ENCODE data around the gene MRPL12. TPM values are rescaled to one million over a fixed set of nuclear protein-coding genes. Genes with fewer than 3 reads are reported as not detected.

MRPL12 gene
- total RNA-seq, 1 experiment from 2014 or later = 139 TPM

DNA sequence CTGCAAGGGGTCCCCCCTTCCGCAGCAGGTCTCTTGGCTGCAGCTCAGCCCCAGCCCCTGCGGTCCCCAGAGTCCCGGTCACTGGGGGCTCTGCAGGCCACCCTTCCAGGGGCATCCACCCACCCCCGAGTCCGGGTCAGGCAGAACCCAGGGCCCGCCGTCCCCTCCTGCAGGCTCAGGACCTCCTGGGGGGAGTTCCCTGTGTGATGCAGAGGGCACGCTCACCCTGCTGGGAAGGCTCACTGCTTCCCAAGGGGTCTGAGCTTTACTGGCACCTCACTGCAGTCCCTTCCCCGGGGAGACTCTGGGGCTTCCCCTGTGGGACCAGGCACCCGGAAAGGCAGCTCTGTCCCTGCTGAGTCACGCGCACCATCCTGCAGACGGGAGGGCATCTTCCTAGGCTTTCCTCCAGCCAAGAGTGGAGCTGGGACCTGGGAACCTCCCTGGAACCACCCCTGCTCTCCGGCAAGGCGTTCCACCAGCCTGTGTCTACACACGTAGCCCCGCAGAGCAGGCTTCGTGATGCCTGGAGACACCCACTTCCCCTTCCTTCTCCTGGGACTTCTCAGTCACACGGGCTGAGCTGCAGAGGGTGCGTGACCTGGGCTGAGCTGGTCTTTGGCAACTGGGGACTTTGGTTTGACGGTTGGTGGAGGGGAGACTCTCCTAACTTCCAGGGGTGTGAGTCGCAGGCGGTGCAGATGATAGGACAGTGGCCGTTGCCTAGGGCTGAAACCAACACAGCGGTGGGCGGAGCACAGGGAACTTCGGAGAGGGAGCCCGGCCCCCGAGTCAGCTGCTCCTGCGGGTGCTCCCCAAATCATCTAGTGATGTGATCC lies 32.3 kb downstream of the MRPL12 start:
- Mint-ChIP-seq H3K4me1 (peaks cover 24% of the 10 kb centered on the region), H3K4me3 (no peak overlapping the region), H3K27me3 (ENCODE audit: low read depth) (no peaks in the 10 kb centered on the region), H3K27ac (0 out of 2 replicates have a peak overlapping the region, but pooled peaks have one; percentile 12), H3K36me3 (no peaks in the 10 kb centered on the region), H3K9me3 (no peaks in the 10 kb centered on the region)
- ChIA-PET CTCF (interaction anchor here (0.6 to 1.4 kb wide), 10 partner anchors 42 to 182 kb away, joined by 3 to 7 read pairs (median 4); partner anchors contain the start of gene SIRT7), POLR2A (no interaction called here)
- ATAC-seq = no peak
- TF ChIP-seq SMAD3 (CRISPR knock-in tag; IDR thresholded peaks at IDR 0.05; ENCODE audit: borderline replicate concordance) = no peak
- no peak for TF ChIP-seq MYBL2 (CRISPR knock-in tag; IDR thresholded peaks at IDR 0.05)
- no peak for TF ChIP-seq ZNF121 (CRISPR knock-in tag; IDR thresholded peaks at IDR 0.05)
- TF ChIP-seq SOX15 (CRISPR knock-in tag; IDR thresholded peaks at IDR 0.05) = no peak
- TF ChIP-seq, protein P1, sequence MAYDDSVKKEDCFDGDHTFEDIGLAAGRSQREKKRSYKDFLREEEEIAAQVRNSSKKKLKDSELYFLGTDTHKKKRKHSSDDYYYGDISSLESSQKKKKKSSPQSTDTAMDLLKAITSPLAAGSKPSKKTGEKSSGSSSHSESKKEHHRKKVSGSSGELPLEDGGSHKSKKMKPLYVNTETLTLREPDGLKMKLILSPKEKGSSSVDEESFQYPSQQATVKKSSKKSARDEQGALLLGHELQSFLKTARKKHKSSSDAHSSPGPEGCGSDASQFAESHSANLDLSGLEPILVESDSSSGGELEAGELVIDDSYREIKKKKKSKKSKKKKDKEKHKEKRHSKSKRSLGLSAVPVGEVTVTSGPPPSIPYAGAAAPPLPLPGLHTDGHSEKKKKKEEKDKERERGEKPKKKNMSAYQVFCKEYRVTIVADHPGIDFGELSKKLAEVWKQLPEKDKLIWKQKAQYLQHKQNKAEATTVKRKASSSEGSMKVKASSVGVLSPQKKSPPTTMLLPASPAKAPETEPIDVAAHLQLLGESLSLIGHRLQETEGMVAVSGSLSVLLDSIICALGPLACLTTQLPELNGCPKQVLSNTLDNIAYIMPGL (CRISPR knock-in tag; IDR thresholded peaks at IDR 0.05) = no peak
- TF ChIP-seq, protein P2, sequence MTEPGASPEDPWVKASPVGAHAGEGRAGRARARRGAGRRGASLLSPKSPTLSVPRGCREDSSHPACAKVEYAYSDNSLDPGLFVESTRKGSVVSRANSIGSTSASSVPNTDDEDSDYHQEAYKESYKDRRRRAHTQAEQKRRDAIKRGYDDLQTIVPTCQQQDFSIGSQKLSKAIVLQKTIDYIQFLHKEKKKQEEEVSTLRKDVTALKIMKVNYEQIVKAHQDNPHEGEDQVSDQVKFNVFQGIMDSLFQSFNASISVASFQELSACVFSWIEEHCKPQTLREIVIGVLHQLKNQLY (CRISPR knock-in tag; IDR thresholded peaks at IDR 0.05) = no peak
- TF ChIP-seq, protein P3, sequence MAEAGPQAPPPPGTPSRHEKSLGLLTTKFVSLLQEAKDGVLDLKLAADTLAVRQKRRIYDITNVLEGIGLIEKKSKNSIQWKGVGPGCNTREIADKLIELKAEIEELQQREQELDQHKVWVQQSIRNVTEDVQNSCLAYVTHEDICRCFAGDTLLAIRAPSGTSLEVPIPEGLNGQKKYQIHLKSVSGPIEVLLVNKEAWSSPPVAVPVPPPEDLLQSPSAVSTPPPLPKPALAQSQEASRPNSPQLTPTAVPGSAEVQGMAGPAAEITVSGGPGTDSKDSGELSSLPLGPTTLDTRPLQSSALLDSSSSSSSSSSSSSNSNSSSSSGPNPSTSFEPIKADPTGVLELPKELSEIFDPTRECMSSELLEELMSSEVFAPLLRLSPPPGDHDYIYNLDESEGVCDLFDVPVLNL (CRISPR knock-in tag; IDR thresholded peaks at IDR 0.05; ENCODE audit: borderline replicate concordance, low read depth) = no peak
- no peak for TF ChIP-seq TP53 (CRISPR knock-in tag; IDR thresholded peaks at IDR 0.05)
- TF ChIP-seq NR3C1 (CRISPR knock-in tag; conservative IDR thresholded peaks at IDR 0.05; ENCODE audit: low read depth) = no peak
- TF ChIP-seq ZNF232 (CRISPR knock-in tag; IDR thresholded peaks at IDR 0.05) = no peak
- DNase-seq (ENCODE audit: low spot score) = no peak

DNA sequence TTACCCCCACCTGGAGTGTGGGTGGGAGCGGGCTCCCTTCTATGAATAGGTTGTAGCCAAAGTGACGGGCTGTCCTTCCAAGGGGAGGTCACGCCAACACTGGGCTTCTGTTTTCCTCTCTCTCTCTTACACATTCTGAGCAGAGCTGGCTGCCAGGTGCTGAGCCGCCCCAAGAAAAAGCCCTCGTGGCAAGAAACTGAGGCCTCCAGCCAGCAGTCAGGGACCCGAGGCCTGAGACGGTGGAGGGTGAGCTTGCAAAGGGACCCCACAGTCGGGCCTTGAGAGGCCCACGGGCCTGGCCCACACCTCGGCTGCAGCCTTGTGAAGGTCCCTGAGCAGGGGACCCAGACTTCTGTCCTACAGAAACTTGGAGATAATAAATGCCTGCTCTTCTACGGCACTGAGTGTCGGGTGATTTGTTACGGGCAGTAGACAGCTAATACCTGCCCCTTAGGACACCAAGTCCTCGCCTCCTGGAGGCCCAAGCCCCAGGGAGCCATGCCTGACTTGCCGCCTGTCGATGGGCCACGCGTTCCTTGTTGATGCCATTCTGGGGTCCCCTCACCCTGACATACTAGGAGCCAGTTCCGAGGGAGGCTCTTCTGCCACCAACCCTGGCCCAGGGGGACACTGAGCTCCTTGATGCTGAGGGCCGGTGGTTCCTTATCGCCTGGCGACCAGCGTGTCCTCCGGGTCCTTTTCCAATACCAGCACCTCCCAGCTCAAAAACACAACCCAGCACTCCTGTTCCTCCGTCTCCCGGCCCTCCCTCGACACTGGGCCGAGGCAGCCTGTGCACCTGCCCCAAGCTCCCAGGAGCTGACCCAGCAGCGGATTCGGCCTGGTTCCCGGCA lies 35.0 kb downstream of the MRPL12 start:
- ATAC-seq (no peak), DNase-seq (ENCODE audit: low spot score) (no peak)
- ChIA-PET POLR2A (no interaction called here), CTCF (interaction anchor here (1.0 to 1.5 kb wide), 2 partner anchors 70 to 88 kb away, joined by 3 read pairs; no protein-coding TSS in a partner anchor)
- H3K9me3 Mint-ChIP-seq = no peaks in the 10 kb centered on the region
- H3K27me3 Mint-ChIP-seq (ENCODE audit: low read depth) = no peaks in the 10 kb centered on the region
- H3K4me1 Mint-ChIP-seq = peaks cover 8% of the 10 kb centered on the region
- H3K27ac Mint-ChIP-seq = no peak overlapping the region
- H3K36me3 Mint-ChIP-seq = no peaks in the 10 kb centered on the region
- no peak overlapping the region for H3K4me3 Mint-ChIP-seq
- TF ChIP-seq, protein P4, sequence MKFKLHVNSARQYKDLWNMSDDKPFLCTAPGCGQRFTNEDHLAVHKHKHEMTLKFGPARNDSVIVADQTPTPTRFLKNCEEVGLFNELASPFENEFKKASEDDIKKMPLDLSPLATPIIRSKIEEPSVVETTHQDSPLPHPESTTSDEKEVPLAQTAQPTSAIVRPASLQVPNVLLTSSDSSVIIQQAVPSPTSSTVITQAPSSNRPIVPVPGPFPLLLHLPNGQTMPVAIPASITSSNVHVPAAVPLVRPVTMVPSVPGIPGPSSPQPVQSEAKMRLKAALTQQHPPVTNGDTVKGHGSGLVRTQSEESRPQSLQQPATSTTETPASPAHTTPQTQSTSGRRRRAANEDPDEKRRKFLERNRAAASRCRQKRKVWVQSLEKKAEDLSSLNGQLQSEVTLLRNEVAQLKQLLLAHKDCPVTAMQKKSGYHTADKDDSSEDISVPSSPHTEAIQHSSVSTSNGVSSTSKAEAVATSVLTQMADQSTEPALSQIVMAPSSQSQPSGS (CRISPR knock-in tag; IDR thresholded peaks at IDR 0.05; ENCODE audit: borderline replicate concordance, low read depth) = no peak
- TF ChIP-seq, protein P2 (CRISPR knock-in tag; IDR thresholded peaks at IDR 0.05) = no peak
- TF ChIP-seq ESRRA (CRISPR knock-in tag; IDR thresholded peaks at IDR 0.05; ENCODE audit: borderline replicate concordance) = no peak
- TF ChIP-seq, protein P5, sequence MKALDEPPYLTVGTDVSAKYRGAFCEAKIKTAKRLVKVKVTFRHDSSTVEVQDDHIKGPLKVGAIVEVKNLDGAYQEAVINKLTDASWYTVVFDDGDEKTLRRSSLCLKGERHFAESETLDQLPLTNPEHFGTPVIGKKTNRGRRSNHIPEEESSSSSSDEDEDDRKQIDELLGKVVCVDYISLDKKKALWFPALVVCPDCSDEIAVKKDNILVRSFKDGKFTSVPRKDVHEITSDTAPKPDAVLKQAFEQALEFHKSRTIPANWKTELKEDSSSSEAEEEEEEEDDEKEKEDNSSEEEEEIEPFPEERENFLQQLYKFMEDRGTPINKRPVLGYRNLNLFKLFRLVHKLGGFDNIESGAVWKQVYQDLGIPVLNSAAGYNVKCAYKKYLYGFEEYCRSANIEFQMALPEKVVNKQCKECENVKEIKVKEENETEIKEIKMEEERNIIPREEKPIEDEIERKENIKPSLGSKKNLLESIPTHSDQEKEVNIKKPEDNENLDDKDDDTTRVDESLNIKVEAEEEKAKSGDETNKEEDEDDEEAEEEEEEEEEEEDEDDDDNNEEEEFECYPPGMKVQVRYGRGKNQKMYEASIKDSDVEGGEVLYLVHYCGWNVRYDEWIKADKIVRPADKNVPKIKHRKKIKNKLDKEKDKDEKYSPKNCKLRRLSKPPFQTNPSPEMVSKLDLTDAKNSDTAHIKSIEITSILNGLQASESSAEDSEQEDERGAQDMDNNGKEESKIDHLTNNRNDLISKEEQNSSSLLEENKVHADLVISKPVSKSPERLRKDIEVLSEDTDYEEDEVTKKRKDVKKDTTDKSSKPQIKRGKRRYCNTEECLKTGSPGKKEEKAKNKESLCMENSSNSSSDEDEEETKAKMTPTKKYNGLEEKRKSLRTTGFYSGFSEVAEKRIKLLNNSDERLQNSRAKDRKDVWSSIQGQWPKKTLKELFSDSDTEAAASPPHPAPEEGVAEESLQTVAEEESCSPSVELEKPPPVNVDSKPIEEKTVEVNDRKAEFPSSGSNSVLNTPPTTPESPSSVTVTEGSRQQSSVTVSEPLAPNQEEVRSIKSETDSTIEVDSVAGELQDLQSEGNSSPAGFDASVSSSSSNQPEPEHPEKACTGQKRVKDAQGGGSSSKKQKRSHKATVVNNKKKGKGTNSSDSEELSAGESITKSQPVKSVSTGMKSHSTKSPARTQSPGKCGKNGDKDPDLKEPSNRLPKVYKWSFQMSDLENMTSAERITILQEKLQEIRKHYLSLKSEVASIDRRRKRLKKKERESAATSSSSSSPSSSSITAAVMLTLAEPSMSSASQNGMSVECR (CRISPR knock-in tag; IDR thresholded peaks at IDR 0.05; ENCODE audit: borderline replicate concordance) = no peak
- no peak for TF ChIP-seq NR2C2 (CRISPR knock-in tag; IDR thresholded peaks at IDR 0.05)
- TF ChIP-seq, protein P3 (CRISPR knock-in tag; IDR thresholded peaks at IDR 0.05; ENCODE audit: borderline replicate concordance, low read depth) = no peak
- TF ChIP-seq, protein P6, sequence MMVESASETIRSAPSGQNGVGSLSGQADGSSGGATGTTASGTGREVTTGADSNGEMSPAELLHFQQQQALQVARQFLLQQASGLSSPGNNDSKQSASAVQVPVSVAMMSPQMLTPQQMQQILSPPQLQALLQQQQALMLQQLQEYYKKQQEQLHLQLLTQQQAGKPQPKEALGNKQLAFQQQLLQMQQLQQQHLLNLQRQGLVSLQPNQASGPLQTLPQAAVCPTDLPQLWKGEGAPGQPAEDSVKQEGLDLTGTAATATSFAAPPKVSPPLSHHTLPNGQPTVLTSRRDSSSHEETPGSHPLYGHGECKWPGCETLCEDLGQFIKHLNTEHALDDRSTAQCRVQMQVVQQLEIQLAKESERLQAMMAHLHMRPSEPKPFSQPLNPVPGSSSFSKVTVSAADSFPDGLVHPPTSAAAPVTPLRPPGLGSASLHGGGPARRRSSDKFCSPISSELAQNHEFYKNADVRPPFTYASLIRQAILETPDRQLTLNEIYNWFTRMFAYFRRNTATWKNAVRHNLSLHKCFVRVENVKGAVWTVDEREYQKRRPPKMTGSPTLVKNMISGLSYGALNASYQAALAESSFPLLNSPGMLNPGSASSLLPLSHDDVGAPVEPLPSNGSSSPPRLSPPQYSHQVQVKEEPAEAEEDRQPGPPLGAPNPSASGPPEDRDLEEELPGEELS (CRISPR knock-in tag; IDR thresholded peaks at IDR 0.05) = no peak
- no peak for TF ChIP-seq NFE2L1 (CRISPR knock-in tag; IDR thresholded peaks at IDR 0.05)
- no peak for TF ChIP-seq CREM (CRISPR knock-in tag; IDR thresholded peaks at IDR 0.05)

All from WTC11 (cell line).